Neural cell (in vitro differentiated cells): Measurements from ENCODE around the gene FTCDNL1. TPM values are rescaled to one million over a fixed set of nuclear protein-coding genes. Genes with fewer than 3 reads are reported as not detected.

Experiments used
- H2AFZ ChIP-seq: fragments of 200-600, 300-800 bp; sonication (generic), shearing (Covaris generic); 2 replicates; pipeline ENCODE4 v1.6.0; 2014; ENCODE audit warnings: low read depth, mild to moderate bottlenecking, antibody characterized with exemption, low read length, moderate library complexity
- H3F3A ChIP-seq: fragments of 200-600 bp; shearing (Covaris generic); 2 replicates; pipeline ENCODE4 v1.6.1; 2016; ENCODE audit warnings: mild to moderate bottlenecking, moderate library complexity, mixed read lengths, antibody characterized with exemption, low read length; ENCODE audit not compliant: insufficient read depth, poor library complexity, severe bottlenecking
- H3K27ac ChIP-seq: fragments of 200-600, 300-800 bp; sonication (generic), shearing (Covaris generic); 2 replicates; pipeline ENCODE4 v1.5.1; 2014; ENCODE audit warnings: mild to moderate bottlenecking, low read length, moderate library complexity
- H3K27me3 ChIP-seq: fragments of 300-800, 200-600 bp; sonication (generic), shearing (Covaris generic); 2 replicates; pipeline ENCODE4 v1.6.0; 2014; ENCODE audit warnings: mild to moderate bottlenecking, low read depth, low read length, moderate library complexity; ENCODE audit not compliant: insufficient read depth
- H3K36me3 ChIP-seq: fragments of 300-800, 200-600 bp; sonication (generic), shearing (Covaris generic); 2 replicates; pipeline ENCODE4 v1.5.1; 2014; ENCODE audit warnings: mild to moderate bottlenecking, antibody characterized with exemption, low read length, moderate library complexity; ENCODE audit not compliant: insufficient read depth
- H3K4me2 ChIP-seq: fragments of 300-800, 200-600 bp; sonication (generic), shearing (Covaris generic); 2 replicates; pipeline ENCODE4 v1.6.0; 2014; ENCODE audit warnings: mild to moderate bottlenecking, low read length
- H3K4me3 ChIP-seq: fragments of 300-800, 200-600 bp; sonication (generic), shearing (Covaris generic); 2 replicates; pipeline ENCODE4 v1.5.1; 2014; ENCODE audit warnings: mild to moderate bottlenecking, low read length, moderate library complexity
- H3K79me2 ChIP-seq: fragments of 200-600 bp; shearing (Covaris generic); replicated peaks from 2 replicates; pipeline ENCODE4 v1.6.0; 2014; ENCODE audit warnings: mild to moderate bottlenecking, low read length, moderate library complexity; ENCODE audit not compliant: insufficient read depth
- H3K9ac ChIP-seq: fragments of 300-800, 200-600 bp; sonication (generic), shearing (Covaris generic); 2 replicates; pipeline ENCODE4 v1.6.1; 2016; ENCODE audit warnings: mild to moderate bottlenecking, low read length, mixed read lengths
- H3K9me2 ChIP-seq: fragments of 200-600 bp; shearing (Covaris generic); 2 replicates; pipeline ENCODE4 v1.6.1; 2016; ENCODE audit warnings: mild to moderate bottlenecking, low read length, mixed read lengths; ENCODE audit not compliant: insufficient read depth
- H3K9me3 ChIP-seq: fragments of 200-600, 300-800 bp; sonication (generic), shearing (Covaris generic); 2 replicates; pipeline ENCODE4 v1.6.1; 2016; ENCODE audit warnings: mild to moderate bottlenecking, mixed run types, low read length, moderate library complexity, mixed read lengths
- H4K20me1 ChIP-seq: fragments of 200-600 bp; shearing (Covaris generic); 2 replicates; pipeline ENCODE4 v1.6.1; 2016; ENCODE audit warnings: mild to moderate bottlenecking, mixed run types; ENCODE audit not compliant: insufficient read depth
- EP300 ChIP-seq: fragments of 450-650 bp; conservative IDR thresholded peaks from 2 replicates; pipeline ENCODE4 v1.6.1; 2014; ENCODE audit warnings: antibody characterized with exemption, mild to moderate bottlenecking, moderate library complexity; ENCODE audit not compliant: poor library complexity, severe bottlenecking
- EZH2 ChIP-seq: fragments of 200-600, 300-800 bp; shearing (Covaris generic), sonication (generic); IDR thresholded peaks from 2 replicates; pipeline ENCODE4 v1.6.1; 2014; ENCODE audit warnings: antibody characterized with exemption, low read length, borderline replicate concordance, mild to moderate bottlenecking; ENCODE audit not compliant: insufficient read depth, poor library complexity, severe bottlenecking
- MXI1 ChIP-seq: fragments of 450-650 bp; conservative IDR thresholded peaks from 2 replicates; pipeline ENCODE4 v1.6.1; 2014; ENCODE audit warnings: antibody characterized with exemption, mild to moderate bottlenecking; ENCODE audit not compliant: poor library complexity, severe bottlenecking
- POLR2AphosphoS5 ChIP-seq: IDR thresholded peaks from 2 replicates; pipeline ENCODE4 v1.6.1; 2012
- RAD21 ChIP-seq: fragments of 450-650 bp; conservative IDR thresholded peaks from 2 replicates; pipeline ENCODE4 v1.6.1; 2014; ENCODE audit warnings: antibody characterized with exemption, mild to moderate bottlenecking, moderate library complexity
- SMC3 ChIP-seq: fragments of 450-650 bp; conservative IDR thresholded peaks from 2 replicates; pipeline ENCODE4 v1.6.1; 2014; ENCODE audit warnings: antibody characterized with exemption, mild to moderate bottlenecking, moderate library complexity; ENCODE audit not compliant: poor library complexity
- TAF1 ChIP-seq: IDR thresholded peaks from 2 replicates; pipeline ENCODE4 v1.6.1; 2012; ENCODE audit warnings: low read depth
- polyA plus RNA-seq: library from polyadenylated mRNA; depleted of rRNA; stranded (reverse); fragments of >200 nt; gene quantifications from 2 replicates; pipeline ENCODE4 v1.2.3, GENCODE V29; 2014
- TF ChIP-seq, protein P1 (sequence below): fragments of 450-650 bp; IDR thresholded peaks from 2 replicates; pipeline ENCODE4 v1.5.1; 2014; ENCODE audit warnings: antibody characterized with exemption, mild to moderate bottlenecking, moderate library complexity; ENCODE audit not compliant: poor library complexity, severe bottlenecking
- TF ChIP-seq, protein P2 (sequence below): IDR thresholded peaks from 2 replicates; pipeline ENCODE4 v1.6.1; 2012; ENCODE audit warnings: borderline replicate concordance

FTCDNL1 gene
- polyA plus RNA-seq, 1 donor from 2014 or later: not detected

DNA sequence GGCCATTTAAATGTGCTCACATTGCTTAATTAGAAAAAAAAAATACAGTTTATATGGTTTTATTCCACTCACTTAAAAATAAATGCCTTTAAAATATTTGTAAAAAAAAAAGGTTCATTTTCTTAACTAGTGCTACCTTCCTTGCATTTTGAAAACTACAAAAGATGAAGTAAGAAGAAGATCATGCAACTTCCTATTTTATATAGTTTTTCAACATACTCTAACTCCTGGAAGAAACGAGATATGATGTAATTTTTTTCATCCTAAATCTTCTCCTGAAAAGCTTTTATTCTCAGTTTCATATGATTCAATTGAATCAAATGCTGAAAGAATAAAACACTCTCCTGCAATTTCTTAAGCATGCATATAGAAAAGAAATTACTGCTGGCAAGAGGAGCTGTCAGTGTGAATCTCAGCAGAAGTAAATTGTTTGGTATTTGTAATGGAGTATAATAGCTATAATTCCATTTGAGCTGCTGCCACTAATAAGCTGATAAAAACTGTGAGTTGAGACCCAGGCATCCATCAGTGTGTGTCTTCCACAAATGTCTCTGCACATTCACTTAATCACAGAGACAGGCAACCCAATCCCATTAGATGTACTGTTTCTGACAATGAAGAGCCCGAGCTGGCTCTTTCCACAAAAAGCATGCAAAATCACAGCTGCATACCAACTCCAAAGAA, 3.7 kb downstream of the FTCDNL1 start:
- Histone ChIP-seq H3K9me3 (no peaks in the 10 kb centered on the region), H3K79me2 (no peaks in the 10 kb centered on the region), H3K4me2 (no peak overlapping the region), H4K20me1 (no peaks in the 10 kb centered on the region), H3K36me3 (no peaks in the 10 kb centered on the region), H3K9ac (no peak overlapping the region), H3F3A (peaks cover 3% of the 10 kb centered on the region), H2AFZ (no peak overlapping the region), H3K9me2 (no peaks in the 10 kb centered on the region), H3K27ac (no peak overlapping the region), H3K4me3 (no peak overlapping the region), H3K27me3 (peaks cover 27% of the 10 kb centered on the region)
- TF ChIP-seq POLR2AphosphoS5 (peak; percentile 51), EZH2 (no peak), RAD21 (no peak), MXI1 (no peak), SMC3 (no peak), EP300 (peak; percentile 47), TAF1 (no peak)
- TF ChIP-seq, protein P1, sequence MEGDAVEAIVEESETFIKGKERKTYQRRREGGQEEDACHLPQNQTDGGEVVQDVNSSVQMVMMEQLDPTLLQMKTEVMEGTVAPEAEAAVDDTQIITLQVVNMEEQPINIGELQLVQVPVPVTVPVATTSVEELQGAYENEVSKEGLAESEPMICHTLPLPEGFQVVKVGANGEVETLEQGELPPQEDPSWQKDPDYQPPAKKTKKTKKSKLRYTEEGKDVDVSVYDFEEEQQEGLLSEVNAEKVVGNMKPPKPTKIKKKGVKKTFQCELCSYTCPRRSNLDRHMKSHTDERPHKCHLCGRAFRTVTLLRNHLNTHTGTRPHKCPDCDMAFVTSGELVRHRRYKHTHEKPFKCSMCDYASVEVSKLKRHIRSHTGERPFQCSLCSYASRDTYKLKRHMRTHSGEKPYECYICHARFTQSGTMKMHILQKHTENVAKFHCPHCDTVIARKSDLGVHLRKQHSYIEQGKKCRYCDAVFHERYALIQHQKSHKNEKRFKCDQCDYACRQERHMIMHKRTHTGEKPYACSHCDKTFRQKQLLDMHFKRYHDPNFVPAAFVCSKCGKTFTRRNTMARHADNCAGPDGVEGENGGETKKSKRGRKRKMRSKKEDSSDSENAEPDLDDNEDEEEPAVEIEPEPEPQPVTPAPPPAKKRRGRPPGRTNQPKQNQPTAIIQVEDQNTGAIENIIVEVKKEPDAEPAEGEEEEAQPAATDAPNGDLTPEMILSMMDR: no peak
- TF ChIP-seq, protein P2, sequence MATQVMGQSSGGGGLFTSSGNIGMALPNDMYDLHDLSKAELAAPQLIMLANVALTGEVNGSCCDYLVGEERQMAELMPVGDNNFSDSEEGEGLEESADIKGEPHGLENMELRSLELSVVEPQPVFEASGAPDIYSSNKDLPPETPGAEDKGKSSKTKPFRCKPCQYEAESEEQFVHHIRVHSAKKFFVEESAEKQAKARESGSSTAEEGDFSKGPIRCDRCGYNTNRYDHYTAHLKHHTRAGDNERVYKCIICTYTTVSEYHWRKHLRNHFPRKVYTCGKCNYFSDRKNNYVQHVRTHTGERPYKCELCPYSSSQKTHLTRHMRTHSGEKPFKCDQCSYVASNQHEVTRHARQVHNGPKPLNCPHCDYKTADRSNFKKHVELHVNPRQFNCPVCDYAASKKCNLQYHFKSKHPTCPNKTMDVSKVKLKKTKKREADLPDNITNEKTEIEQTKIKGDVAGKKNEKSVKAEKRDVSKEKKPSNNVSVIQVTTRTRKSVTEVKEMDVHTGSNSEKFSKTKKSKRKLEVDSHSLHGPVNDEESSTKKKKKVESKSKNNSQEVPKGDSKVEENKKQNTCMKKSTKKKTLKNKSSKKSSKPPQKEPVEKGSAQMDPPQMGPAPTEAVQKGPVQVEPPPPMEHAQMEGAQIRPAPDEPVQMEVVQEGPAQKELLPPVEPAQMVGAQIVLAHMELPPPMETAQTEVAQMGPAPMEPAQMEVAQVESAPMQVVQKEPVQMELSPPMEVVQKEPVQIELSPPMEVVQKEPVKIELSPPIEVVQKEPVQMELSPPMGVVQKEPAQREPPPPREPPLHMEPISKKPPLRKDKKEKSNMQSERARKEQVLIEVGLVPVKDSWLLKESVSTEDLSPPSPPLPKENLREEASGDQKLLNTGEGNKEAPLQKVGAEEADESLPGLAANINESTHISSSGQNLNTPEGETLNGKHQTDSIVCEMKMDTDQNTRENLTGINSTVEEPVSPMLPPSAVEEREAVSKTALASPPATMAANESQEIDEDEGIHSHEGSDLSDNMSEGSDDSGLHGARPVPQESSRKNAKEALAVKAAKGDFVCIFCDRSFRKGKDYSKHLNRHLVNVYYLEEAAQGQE: no peak

DNA sequence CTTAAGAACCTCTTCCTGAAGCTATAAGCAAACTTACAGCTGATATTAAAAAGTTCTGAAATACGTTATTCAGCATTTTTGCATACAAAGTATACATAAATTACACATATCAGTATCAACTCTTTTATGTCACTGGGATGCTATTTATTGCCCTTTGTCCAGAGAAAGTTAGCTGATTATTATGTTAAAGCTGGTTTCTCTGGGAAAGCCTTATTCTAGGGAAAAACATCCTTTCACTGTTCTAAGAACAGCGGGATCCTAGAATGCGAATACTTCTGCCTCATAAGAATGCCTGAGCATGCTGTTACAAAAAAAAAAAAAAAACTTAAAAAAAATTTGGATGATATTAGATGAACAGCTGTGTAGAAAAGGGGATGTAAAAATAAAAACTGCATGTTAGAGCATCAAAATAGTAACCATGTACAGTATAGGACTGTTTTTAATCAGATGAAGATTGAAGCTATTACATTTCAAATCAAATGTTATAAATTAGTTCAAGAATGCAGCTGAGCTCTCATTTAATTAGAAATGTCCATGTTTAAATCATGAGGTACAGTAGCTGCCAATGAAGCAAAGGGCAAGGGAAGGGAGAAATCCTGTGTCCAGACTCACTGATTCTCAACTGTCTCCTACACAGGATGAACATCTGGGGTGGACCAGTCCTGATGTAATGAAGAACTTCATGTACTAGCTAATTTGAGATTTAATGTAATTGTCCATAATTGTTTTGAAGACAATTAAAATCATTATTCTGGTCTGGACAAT, 8.2 kb downstream of the FTCDNL1 start:
- TF ChIP-seq EZH2: no peak
- no peak for TF ChIP-seq SMC3
- TF ChIP-seq POLR2AphosphoS5: no peak
- H3K4me2 ChIP-seq: no peak overlapping the region

More for the DNA sequence above, 8.2 kb downstream of the FTCDNL1 start:
- Histone ChIP-seq H3K36me3 (no peaks in the 10 kb centered on the region), H3K79me2 (no peaks in the 10 kb centered on the region), H3K9me3 (no peaks in the 10 kb centered on the region), H3K9me2 (no peaks in the 10 kb centered on the region), H3K27ac (no peak overlapping the region), H4K20me1 (no peaks in the 10 kb centered on the region), H3K27me3 (no peaks in the 10 kb centered on the region), H3F3A (no peaks in the 10 kb centered on the region), H2AFZ (no peak overlapping the region), H3K4me3 (no peak overlapping the region), H3K9ac (no peak overlapping the region)
